SK-N-SH (cell line): ENCODE results near the gene ZNF567. TPM values are rescaled to one million over a fixed set of nuclear protein-coding genes. Genes with fewer than 3 reads are reported as not detected.

Source experiments
- CTCF ChIA-PET: fragments of 300-600, 350-600 bp; formaldehyde crosslinking; extraction: SDS; loops from one replicate; lab custom pipeline; 2021; lab: Yijun Ruan, JAX
- POLR2A ChIA-PET: fragments of 350-600 bp; sonication (Branson Sonifier 250); formaldehyde crosslinking; extraction: SDS; loops from one replicate; lab custom pipeline; 2020; ENCODE audit warnings: antibody characterized with exemption, inconsistent platforms; lab: Yijun Ruan, JAX
- DNase-seq: peaks from one replicate; pipeline ENCODE4 v3.0.0; 2012
- H2AFZ ChIP-seq: fragments of 200-600 bp; sonication (generic); 2 replicates; pipeline ENCODE4 v1.8.1; 2016; ENCODE audit warnings: antibody characterized with exemption, mild to moderate bottlenecking, low read depth
- H3F3A ChIP-seq: fragments of 200-600 bp; sonication (generic); replicated peaks from 2 replicates; pipeline ENCODE3; 2016; ENCODE audit warnings: antibody characterized with exemption, mild to moderate bottlenecking; ENCODE audit not compliant: insufficient read depth
- H3K27ac ChIP-seq, 2 experiments: fragments of 200-500 bp in 1 of 2; fragments of 200-600 bp in 1 of 2; sonication (Bioruptor generic) in 1 of 2; sonication (generic), shearing (Covaris generic) in 1 of 2; 2 replicates each; pipeline versions ENCODE4 v1.5.1 to v1.6.1; 2014 to 2016; ENCODE audit warnings: low read depth in 2 of 2, inconsistent platforms in 1 of 2, low read length in 1 of 2, mild to moderate bottlenecking in 1 of 2, mixed read lengths in 1 of 2
- H3K27me3 ChIP-seq: fragments of 200-600 bp; sonication (generic), shearing (Covaris generic); 2 replicates; pipeline ENCODE4 v1.6.1; 2016; ENCODE audit warnings: mixed run types; ENCODE audit not compliant: insufficient read depth
- H3K36me3 ChIP-seq, 2 experiments: fragments of 200-500 bp in 1 of 2; fragments of 200-600 bp in 1 of 2; sonication (Bioruptor generic) in 1 of 2; sonication (generic) in 1 of 2; replicated peaks in 1 of 2; 2 replicates each; pipeline versions ENCODE3 to v1.5.1; 2014 to 2016; ENCODE audit warnings: low read length in 1 of 2, mild to moderate bottlenecking in 1 of 2; ENCODE audit not compliant: insufficient read depth in 2 of 2, control insufficient read depth in 1 of 2
- H3K4me1 ChIP-seq, 2 experiments: fragments of 200-500 bp in 1 of 2; fragments of 200-600 bp in 1 of 2; sonication (Bioruptor generic) in 1 of 2; sonication (generic), shearing (Covaris generic) in 1 of 2; 2 replicates each; pipeline versions ENCODE4 v1.5.1 to v1.6.1; 2014 to 2016; ENCODE audit warnings: low read depth in 1 of 2, low read length in 1 of 2, mixed run types in 1 of 2; ENCODE audit not compliant: insufficient read depth in 2 of 2, control insufficient read depth in 1 of 2
- H3K4me2 ChIP-seq: fragments of 200-600 bp; sonication (generic), shearing (Covaris generic); 2 replicates; pipeline ENCODE4 v1.6.1; 2017; ENCODE audit warnings: mixed run types
- H3K4me3 ChIP-seq, 2 experiments: fragments of 200-500 bp in 1 of 2; fragments of 200-600 bp in 1 of 2; sonication (Bioruptor generic) in 1 of 2; sonication (generic), shearing (Covaris generic) in 1 of 2; 2 replicates each; pipeline versions ENCODE4 v1.5.1 to v1.8.1; 2014 to 2016; ENCODE audit warnings: low read depth in 2 of 2, inconsistent platforms in 1 of 2, low read length in 1 of 2, mild to moderate bottlenecking in 1 of 2, mixed read lengths in 1 of 2, moderate library complexity in 1 of 2
- H3K79me2 ChIP-seq: fragments of 200-600 bp; sonication (generic); 2 replicates; pipeline ENCODE4 v1.8.1; 2017; ENCODE audit warnings: mild to moderate bottlenecking; ENCODE audit not compliant: insufficient read depth
- H3K9ac ChIP-seq: fragments of 200-600 bp; sonication (generic); 2 replicates; pipeline ENCODE4 v1.6.1; 2017; ENCODE audit warnings: mixed run types
- H3K9me2 ChIP-seq: fragments of 200-600 bp; sonication (generic); 2 replicates; pipeline ENCODE4 v1.6.1; 2017; ENCODE audit warnings: mixed run types
- H3K9me3 ChIP-seq: fragments of 200-600 bp; sonication (generic); 2 replicates; pipeline ENCODE4 v1.6.1; 2017; ENCODE audit warnings: mixed run types, mild to moderate bottlenecking, moderate library complexity
- H4K20me1 ChIP-seq: fragments of 200-600 bp; sonication (generic); 2 replicates; pipeline ENCODE4 v1.6.1; 2017; ENCODE audit warnings: mild to moderate bottlenecking, mixed run types; ENCODE audit not compliant: insufficient read depth
- ELF1 ChIP-seq: IDR thresholded peaks from 2 replicates; pipeline ENCODE4 v1.4.0; 2012
- IRF3 ChIP-seq: fragments of 150-350 bp; IDR thresholded peaks from 2 replicates; pipeline ENCODE4 v1.6.1; 2016; ENCODE audit warnings: mild to moderate bottlenecking, low read depth, low read length
- MEF2A ChIP-seq: IDR thresholded peaks from 2 replicates; pipeline ENCODE4 v1.4.0; 2012; ENCODE audit warnings: low read depth, borderline replicate concordance
- MXI1 ChIP-seq: IDR thresholded peaks from 2 replicates; pipeline ENCODE4 v1.6.1; 2012; ENCODE audit warnings: mild to moderate bottlenecking, low read depth, low read length, improper control_type of control experiment
- POLR2AphosphoS5 ChIP-seq: IDR thresholded peaks from 2 replicates; pipeline ENCODE4 v1.6.1; 2012; ENCODE audit warnings: low read depth, low read length
- RAD21 ChIP-seq: IDR thresholded peaks from 2 replicates; pipeline ENCODE4 v1.6.1; 2012; ENCODE audit warnings: mild to moderate bottlenecking, low read length
- RFX5 ChIP-seq: IDR thresholded peaks from 2 replicates; pipeline ENCODE4 v1.6.1; 2012; ENCODE audit warnings: mild to moderate bottlenecking, improper control_type of control experiment, low read length
- RXRA ChIP-seq: IDR thresholded peaks from 2 replicates; pipeline ENCODE4 v1.4.0; 2012; ENCODE audit warnings: low read depth, mild to moderate bottlenecking, borderline replicate concordance
- SMC3 ChIP-seq: IDR thresholded peaks from 2 replicates; pipeline ENCODE4 v1.6.1; 2012; ENCODE audit warnings: low read depth, low read length, improper control_type of control experiment
- TAF1 ChIP-seq: IDR thresholded peaks from 2 replicates; pipeline ENCODE4 v1.6.1; 2012; ENCODE audit warnings: low read depth, mild to moderate bottlenecking, low read length, moderate library complexity, borderline replicate concordance
- TEAD4 ChIP-seq: IDR thresholded peaks from 2 replicates; pipeline ENCODE4 v1.4.0; 2012; ENCODE audit warnings: mild to moderate bottlenecking, borderline replicate concordance; ENCODE audit not compliant: insufficient read depth
- YY1 ChIP-seq: IDR thresholded peaks from 2 replicates; pipeline ENCODE4 v1.4.0; 2012; ENCODE audit warnings: low read depth, mild to moderate bottlenecking
- WGBS: methylation state at CpG from one replicate; pipeline ENCODE4 v1.1.6; 2017; ENCODE audit warnings: low lambda C conversion rate; 5-methylcytosine and 5-hydroxymethylcytosine counted together
- polyA plus RNA-seq, 3 experiments: library from polyadenylated mRNA; depleted of rRNA; stranded (reverse); fragments of >200 nt; gene quantifications; 2 replicates each; pipeline ENCODE4 v1.2.3, GENCODE V29; 2012
- TF ChIP-seq, protein P1 (sequence below): IDR thresholded peaks from 2 replicates; pipeline ENCODE4 v1.6.1; 2012; ENCODE audit warnings: mild to moderate bottlenecking, low read depth, low read length, moderate library complexity
- TF ChIP-seq, protein P2 (sequence below): IDR thresholded peaks from 2 replicates; pipeline ENCODE4 v1.4.0; 2012; ENCODE audit warnings: low read depth, borderline replicate concordance

Gene ZNF567
- polyA plus RNA-seq, 1 of the 3 experiments (the other 2 are of a cell fraction) = 4.1 TPM

DNA sequence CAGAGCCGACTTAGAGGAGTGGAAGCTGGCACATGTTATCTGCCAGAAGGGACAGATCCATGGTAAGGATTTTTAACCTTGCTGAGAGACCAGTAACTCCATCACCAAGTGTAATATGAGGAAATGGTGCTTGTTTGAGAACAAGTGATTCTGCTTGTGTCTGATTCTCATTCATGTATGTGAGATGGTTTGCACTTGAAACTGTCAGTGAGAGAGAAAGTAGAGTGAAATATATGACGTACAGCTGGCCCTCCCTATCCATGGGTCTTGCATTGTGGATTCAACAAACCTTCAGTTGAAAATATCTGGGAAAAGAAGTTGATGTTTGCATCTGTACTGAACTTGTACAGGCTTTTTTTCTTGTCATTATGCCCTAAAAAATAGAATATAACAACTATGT is 18.8 kb upstream of the ZNF567 start:
- Histone ChIP-seq H3K4me3 (no peak overlapping the region; a peak in 2 of 4 replicates), H3K79me2 (peaks cover 48% of the 10 kb centered on the region), H3K9me3 (peaks cover 10% of the 10 kb centered on the region; the same call in 1 of the 2 replicates), H3K4me2 (peak overlapping the region; percentile 19; the same call in 1 of the 2 replicates), H3K4me1 (peaks cover 0 to 6% of the 10 kb centered on the region in 2 experiments; a peak in 1 of 4 replicates), H3K9ac (no peak overlapping the region), H2AFZ (no peak overlapping the region), H3K27me3 (no peaks in the 10 kb centered on the region), H3K9me2 (no peaks in the 10 kb centered on the region), H4K20me1 (no peaks in the 10 kb centered on the region), H3K36me3 (peaks cover 5 to 20% of the 10 kb centered on the region in 2 experiments), H3K27ac (no peak overlapping the region), H3F3A (peaks cover 5% of the 10 kb centered on the region)
- TF ChIP-seq, protein P1, sequence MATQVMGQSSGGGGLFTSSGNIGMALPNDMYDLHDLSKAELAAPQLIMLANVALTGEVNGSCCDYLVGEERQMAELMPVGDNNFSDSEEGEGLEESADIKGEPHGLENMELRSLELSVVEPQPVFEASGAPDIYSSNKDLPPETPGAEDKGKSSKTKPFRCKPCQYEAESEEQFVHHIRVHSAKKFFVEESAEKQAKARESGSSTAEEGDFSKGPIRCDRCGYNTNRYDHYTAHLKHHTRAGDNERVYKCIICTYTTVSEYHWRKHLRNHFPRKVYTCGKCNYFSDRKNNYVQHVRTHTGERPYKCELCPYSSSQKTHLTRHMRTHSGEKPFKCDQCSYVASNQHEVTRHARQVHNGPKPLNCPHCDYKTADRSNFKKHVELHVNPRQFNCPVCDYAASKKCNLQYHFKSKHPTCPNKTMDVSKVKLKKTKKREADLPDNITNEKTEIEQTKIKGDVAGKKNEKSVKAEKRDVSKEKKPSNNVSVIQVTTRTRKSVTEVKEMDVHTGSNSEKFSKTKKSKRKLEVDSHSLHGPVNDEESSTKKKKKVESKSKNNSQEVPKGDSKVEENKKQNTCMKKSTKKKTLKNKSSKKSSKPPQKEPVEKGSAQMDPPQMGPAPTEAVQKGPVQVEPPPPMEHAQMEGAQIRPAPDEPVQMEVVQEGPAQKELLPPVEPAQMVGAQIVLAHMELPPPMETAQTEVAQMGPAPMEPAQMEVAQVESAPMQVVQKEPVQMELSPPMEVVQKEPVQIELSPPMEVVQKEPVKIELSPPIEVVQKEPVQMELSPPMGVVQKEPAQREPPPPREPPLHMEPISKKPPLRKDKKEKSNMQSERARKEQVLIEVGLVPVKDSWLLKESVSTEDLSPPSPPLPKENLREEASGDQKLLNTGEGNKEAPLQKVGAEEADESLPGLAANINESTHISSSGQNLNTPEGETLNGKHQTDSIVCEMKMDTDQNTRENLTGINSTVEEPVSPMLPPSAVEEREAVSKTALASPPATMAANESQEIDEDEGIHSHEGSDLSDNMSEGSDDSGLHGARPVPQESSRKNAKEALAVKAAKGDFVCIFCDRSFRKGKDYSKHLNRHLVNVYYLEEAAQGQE = no peak
- TF ChIP-seq, protein P2, sequence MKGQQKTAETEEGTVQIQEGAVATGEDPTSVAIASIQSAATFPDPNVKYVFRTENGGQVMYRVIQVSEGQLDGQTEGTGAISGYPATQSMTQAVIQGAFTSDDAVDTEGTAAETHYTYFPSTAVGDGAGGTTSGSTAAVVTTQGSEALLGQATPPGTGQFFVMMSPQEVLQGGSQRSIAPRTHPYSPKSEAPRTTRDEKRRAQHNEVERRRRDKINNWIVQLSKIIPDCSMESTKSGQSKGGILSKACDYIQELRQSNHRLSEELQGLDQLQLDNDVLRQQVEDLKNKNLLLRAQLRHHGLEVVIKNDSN = no peak
- no peak for TF ChIP-seq RXRA
- no peak for TF ChIP-seq IRF3
- no peak for TF ChIP-seq RAD21
- TF ChIP-seq POLR2AphosphoS5 = no peak
- TF ChIP-seq TEAD4 = no peak
- no peak for TF ChIP-seq YY1
- TF ChIP-seq ELF1 = no peak
- no peak for TF ChIP-seq MXI1
- TF ChIP-seq SMC3 = no peak
- TF ChIP-seq TAF1 = no peak
- CTCF ChIA-PET = no interaction called here
- POLR2A ChIA-PET = no interaction called here
- no peak for DNase-seq
- WGBS = 75% methylated on average over 2 of the region's 2 CpGs

DNA sequence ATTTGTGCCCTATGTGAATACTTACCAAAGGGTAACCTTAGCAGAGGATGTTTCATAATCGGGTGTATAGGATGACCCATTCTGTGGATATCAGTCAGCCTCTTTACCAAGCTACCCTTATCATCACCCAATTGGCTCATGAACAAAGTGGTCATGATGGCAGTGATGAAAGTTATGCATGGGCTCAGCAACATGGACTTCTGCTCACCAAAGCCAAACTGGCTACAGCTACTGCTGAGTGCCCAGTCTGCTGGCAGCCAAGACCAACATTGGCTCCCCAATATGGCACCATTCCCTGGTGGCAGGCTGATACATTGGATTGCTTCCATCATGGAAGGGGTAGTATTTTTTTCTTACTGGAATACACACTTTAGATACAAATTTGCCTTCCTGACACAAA is 15.0 kb upstream of the ZNF567 start:
- Histone ChIP-seq H3K9ac (no peak overlapping the region), H3K79me2 (peaks cover 29% of the 10 kb centered on the region), H3F3A (no peaks in the 10 kb centered on the region), H3K27me3 (no peaks in the 10 kb centered on the region), H2AFZ (no peak overlapping the region), H3K4me1 (peaks cover 0 to 6% of the 10 kb centered on the region in 2 experiments; a peak in 1 of 4 replicates), H3K36me3 (no peaks in the 10 kb centered on the region), H4K20me1 (no peaks in the 10 kb centered on the region), H3K27ac (no peak overlapping the region), H3K9me3 (no peaks in the 10 kb centered on the region; the same call in 1 of the 2 replicates), H3K4me2 (no peak overlapping the region), H3K9me2 (no peaks in the 10 kb centered on the region), H3K4me3 (no peak overlapping the region)
- 100% methylated on average over 1 of the region's 1 CpG for WGBS
- ChIA-PET POLR2A (no interaction called here), CTCF (interaction anchor here (1.1 kb wide), 1 partner anchor 503 kb away, joined by 3 read pairs; no protein-coding TSS in a partner anchor)
- TF ChIP-seq MEF2A = no peak
- no peak for TF ChIP-seq RFX5
- DNase-seq = no peak
